Suppressor macrophage (primary cell): ENCODE measurements around the gene PITX1.
"Not testable (repeated sequence)": the region's sequence is repeated elsewhere in the genome, so short reads cannot be mapped to it uniquely, and the experiment has no call there.

Experiments used
- DNase-seq, 4 experiments: peaks; one replicate each; pipeline ENCODE4 v3.0.0-alpha.2; 2020 to 2022
- total RNA-seq, 17 experiments: gene quantifications; one replicate each; lab custom pipeline; 2026; ENCODE audit warnings: mixed read lengths in 6 of 17, inconsistent platforms in 3 of 17; lab: John Stamatoyannopoulos, UW

Gene PITX1
- 0 to 1.2 (median 0.20) reads per million in 17 experiments for total RNA-seq

DNA sequence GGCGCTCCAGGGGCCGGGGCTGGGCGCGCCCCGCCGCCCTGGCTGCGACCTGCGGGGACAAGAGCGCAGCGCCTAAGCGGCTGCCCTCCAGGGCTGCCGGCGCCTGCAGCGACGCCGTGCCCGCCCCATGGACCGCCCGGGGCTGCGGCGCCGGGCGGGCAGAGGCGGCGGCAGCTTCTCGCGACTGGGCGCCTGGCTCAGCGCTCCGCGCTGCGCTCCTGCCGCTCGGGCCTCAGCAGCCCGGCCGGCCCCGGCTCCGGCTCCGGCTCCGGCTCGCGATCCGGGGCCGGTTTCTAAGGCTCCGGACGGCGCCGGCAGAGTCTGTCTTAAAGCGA lies at the start of gene PITX1:
Gene PITX1, minus strand, starts transcription at position 328 of the 335 bp plus-strand sequence. CDS start 347 bp downstream, outside the sequence.
- DNase-seq: peak; percentile 15 to 59 (median 36)

DNA sequence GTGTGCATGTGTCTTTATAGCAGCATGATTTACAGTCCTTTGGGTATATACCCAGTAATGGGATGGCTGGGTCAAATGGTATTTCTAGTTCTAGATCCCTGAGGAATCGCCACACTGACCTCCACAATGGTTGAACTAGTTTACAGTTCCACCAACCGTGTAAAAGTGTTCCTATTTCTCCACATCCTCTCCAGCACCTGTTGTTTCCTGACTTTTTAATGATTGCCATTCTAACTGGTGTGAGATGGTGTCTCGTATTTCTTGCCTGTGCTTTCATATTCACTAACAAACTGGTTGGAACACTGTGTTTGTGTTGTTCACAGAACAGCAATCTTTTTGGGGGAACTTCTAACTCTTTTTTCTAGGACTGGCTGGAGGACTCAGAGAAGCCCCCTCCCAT lies 49.3 kb upstream of the PITX1 start:
- not testable (repeated sequence) for DNase-seq

DNA sequence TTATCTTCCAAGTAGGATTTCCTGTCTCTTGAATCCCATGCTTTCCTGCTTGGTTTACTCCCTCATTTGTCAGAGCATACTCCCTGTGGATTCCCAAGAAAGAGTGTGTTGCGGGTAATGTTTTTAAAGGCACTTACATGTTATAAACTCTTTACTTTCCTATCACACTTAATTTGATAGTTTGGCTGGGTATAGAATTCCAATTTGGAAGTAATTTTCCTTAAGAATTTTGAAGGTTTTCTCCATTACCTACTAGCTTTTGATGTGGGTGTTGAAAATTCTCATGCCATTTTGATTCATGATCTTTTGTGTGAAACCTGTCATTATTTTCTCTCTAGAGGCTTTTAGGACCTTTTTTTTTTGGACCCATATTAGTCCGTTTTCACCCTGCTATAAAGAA lies 47.2 kb upstream of the PITX1 start:
- DNase-seq: no peak

DNA sequence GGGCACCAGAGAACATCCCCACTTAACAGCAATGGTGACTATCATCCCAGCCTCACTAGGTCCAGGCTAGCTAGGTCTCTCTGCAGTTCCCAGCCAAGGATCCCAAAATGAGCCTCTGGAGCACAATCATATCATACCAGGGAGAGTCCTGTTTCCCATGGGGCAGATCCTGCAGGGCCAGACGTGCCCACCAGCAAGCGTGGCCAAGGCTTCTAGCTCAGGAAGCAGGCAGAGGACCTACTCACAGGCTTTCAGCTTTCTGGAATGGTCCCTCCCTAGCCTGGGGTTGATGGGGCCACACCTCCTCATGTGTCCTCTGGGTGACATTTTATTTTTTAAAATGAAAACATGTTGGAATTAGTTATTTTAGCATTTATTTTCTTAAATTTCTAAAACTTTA lies 45.7 kb upstream of the PITX1 start:
- DNase-seq: no peak

DNA sequence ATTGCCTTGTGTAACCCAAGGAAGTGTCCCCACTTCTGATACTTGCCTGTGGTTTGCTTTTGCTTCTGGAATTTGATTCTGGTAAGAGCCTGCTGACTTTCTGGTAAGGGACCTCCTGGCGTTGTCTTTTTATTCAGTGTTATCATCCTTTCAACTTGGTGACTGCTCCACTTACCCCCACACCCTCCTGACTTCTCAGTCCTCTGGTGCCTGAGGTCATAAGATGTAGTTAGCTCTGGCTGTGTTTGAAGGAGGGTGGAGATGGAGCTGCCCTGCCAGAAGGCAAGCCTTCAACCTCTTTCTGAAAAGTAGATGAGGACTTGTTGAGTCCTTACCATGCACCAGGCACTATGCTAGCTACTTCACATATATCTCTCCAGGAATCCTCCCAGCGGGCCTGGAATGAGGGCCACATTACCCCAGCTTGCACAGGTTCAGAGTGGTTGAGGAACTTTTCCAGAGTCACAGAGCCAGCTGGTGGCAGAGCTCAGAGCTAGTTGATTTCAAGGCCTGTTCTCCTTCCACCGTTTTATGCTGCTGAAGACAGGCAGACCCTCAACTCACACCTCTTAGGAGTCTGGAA lies 45.2 kb upstream of the PITX1 start:
- DNase-seq: no peak

DNA sequence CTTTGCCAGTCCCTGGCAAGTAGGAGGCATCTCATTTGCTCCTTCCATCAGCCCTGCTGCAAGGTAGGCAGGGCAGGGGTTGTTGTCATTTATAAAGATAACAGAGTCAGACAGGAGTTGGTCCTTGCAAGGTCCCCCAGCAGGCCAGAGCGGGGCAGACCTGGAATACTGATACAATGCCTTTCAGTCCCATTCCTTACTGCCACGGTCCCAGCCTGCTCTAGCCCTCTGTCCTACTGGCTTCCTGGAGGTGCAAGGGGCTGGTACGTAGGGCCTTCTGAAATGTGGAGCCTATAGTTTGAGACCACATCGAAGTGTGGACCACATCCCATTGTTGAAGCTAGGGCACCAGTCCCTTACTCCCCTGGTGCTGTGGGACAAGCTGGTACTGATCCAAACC lies 42.8 kb upstream of the PITX1 start:
- DNase-seq: no peak

DNA sequence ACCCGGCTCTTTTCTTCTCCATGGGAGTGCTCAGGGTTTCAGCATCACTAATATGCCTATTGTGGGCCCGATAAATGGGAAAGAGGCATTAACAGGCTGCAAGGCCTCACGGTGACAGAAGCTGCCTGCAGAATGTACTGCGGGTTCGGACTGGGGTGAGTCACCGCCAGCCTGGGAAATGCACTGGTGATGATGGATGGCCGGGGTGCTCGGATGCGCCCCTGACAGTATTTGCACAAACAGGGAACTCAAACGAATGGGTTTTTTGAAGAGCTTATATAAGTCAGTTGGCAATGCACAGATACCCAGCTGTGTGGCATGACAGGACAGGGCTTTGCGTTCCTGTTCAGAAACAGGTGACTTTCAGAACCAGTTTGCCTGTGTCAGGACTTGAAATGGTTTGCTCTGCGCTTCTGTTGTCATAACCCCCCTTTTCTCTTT lies 42.0 kb upstream of the PITX1 start:
- no peak for DNase-seq

DNA sequence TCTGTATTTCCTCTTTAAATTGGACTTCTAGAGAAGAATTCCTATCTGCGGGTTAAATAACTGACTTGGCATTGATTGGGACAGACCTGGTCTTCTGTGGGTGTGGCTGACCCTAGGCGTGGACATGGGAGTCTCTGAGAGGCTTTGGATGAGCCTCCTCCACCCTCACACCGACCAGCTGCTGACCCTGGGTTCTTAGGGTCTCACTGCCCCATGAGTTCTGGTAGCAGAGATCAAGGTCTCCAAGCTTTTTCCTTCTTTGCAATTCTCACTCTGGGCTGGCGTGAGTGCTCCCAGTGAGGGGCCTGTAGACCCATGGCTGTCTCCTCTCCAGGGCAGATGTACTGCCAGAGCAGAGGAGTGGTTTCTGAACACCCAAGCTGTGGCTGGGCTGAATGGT lies 41.6 kb upstream of the PITX1 start:
- DNase-seq: no peak

DNA sequence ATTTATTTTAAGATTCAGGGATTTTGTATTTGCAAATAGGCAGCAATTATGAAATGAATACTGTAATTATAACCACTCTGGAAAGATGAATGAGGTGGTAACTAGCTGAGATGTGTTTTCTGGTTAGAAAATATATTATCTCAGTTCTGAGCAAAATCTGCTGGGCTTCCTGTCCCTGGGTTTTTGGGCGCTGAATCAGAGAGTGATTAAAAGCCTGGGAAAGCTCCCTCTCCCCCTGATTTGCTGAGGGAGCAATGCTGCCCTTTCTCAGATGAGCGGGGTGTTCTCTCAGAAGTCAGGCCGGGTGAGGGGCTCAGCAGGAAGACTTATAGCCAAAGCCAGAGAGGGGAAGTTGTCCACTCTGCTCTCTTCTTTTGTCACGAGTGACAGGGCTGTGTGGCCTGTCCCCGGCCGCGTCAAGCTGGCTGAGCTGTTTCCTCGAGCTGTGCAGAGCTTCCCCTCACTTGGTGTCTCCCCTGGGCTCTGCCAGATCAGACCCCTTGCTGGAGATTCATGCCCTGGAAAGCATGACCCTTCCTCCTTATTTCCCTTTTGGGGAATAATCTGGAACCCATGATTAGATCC lies 39.8 kb upstream of the PITX1 start:
- DNase-seq: peak in 2 of 4 experiments; percentile 9 to 44

DNA sequence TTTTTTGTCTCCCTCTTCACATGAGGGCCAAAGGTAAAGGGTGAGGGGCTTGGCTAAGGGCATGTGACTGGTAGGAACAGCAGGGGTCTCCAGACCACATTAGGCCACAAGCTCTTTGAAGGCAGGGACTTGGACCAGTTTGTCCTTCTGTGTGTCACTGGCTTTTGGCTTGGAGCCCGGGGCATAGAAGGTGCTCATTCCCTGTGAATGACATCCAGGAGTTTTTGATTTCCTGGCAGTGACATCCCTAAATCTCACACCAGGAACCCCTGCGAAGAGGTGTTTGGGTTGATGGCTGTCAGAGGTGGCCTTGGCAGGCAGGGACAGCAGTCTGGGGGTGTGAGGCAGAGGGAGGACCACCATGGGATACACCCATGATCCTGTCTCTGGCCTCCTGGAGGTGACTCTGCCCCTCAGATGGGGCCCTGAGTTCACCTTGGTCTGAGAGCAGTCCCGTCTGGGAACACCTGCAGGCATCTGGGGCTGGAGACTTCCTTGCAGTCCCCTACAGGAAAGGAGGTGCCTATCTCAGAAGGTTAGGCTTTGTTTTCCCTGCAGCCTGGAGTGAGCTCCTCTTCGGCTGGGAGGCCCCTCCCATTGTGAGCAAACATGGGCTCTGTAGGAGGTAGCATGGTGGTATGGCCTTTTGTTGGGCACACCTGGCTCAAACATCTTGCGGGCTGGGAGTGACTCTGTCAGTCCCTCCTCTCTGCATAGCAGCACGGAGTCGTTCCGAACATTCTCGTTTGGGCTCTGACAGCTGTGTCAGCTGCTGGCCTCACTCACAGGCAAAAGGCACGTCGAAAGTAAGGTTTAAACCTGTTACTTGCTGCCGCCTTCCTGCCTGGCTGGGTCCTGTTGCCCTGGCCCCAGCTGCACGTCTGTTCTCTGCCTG lies 38.6 kb upstream of the PITX1 start:
- DNase-seq: no peak

DNA sequence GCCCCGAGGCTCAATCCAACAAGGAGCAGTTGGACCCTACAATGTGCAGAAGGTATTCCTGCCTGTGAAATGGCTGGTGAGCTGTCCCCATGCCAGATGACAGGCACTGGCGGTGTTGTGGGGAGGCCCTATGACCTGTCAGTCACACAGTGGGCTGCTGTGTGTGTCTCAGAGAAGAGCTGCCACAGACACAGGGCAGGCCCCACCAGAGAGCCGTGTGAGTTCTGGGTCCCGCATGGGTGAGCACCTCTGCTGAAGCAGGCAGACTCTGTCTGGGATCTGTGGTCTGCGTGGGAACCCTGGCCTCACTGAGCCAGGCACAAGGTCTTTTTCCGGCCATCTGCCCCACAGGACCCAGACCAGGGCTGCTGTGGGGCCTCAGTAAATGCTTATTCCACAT lies 37.3 kb upstream of the PITX1 start:
- DNase-seq: no peak

DNA sequence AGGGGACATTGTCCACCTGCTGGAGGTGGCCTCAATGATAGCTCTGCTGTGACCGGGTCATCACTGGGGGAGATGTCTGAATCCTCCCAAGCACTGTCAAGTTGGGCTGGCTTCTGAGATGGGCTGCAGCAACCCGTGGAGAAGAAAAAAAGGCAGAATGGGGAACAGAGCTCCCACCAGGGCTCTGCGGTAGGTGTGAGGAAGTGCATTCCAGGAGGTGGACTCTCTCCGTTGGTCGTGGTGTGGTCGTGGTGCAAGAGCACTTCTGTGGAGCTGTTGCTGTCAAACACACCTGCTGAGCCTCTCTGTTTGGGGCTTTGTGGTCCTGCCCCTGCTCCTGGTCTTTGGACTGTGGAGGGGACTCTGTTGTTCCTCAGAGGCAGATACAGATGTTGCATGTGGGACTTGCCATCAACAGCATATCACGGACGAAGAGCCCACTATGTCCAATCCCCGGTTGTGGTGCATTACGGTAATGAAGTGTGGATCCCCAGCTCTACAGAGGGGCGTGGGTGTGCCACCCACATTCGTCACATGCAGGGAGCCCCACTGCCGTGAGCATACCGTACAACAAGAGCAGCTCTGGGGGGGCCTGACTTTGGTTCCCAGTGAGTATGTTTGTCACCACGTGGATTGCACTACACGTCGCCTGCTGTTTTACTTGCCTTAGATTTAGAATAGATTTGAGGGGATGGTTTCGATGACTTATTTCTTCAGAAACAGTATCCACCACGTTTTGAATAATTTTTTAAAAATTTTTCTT lies 36.0 kb upstream of the PITX1 start:
- DNase-seq: peak in 3 of 4 experiments; percentile 3 to 20 (median 16)

DNA sequence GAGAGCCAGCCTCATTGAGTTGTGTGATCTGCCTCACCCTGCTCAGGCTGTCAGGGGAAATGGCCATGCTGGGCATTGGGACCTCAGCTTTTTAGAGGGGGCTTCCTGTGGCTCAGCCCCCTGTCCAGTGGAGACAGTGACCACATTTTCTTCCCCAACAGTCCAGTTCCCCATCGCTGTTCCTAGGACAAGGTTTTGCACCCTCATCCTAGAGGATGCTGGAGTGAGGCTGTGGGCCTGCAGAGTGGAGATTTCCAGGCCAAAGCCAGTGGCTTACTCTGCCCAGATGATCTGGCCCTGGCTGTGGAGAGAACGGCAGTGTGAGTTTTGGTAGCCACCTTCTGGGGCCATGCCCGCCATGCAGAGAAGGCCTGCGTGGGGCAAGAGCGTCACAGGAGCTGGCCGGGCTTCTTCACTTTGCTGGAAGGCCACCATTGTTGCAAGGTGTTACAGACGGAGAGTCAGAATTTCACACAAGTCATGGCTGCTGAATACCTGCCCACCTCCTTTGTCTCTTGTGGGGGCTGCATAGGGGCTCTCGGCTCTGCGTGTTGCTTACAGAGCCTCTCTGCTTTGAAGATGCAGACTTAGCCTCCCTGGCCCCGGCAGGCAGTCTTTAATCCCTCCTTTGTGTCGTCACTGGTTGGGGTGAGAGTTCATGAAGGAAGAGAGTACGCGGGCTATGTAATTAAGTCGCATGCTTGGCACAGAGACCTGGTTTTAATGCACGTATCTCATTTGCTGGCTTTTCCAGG lies 35.2 kb upstream of the PITX1 start:
- DNase-seq: no peak

DNA sequence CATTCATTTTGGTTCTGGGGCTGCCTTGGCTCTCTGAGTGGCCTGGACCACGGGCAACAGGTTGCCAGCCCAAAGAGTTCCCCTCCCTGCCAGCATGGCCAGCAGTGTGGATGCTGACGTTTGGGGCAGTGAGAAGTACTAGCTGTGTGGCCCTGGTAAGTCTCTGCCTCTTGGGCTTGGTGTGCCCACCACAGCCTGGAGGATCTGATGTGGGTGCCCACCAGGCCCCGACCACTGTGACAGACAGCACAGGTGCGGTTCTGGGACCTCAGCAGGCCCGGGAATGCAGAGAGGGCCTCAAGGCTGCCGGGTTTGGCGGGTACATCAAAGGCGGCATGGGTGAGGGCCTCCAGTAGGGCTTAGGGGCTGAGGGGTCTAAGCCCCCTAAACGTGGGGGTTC lies 33.6 kb upstream of the PITX1 start:
- DNase-seq: no peak

DNA sequence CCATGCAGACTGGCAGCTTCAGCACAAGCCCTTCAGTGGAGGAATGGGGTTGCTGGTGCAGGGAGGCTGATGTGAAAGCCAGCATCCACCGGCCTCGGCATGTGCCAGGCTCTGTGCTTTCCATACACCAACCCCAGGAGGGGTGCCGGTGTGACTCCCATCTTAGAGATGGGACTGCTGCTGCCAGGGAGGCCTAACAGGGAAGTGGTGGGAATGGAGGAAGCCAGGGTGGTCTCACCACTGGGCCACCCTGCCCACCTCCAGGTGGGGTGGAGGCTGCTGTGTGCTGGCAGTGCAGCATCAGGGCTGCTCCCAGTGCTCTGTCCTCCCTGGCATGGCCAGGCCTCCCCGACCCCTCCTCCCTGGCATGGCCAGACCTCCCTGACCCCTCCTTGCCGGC lies 32.8 kb upstream of the PITX1 start:
- DNase-seq: no peak

DNA sequence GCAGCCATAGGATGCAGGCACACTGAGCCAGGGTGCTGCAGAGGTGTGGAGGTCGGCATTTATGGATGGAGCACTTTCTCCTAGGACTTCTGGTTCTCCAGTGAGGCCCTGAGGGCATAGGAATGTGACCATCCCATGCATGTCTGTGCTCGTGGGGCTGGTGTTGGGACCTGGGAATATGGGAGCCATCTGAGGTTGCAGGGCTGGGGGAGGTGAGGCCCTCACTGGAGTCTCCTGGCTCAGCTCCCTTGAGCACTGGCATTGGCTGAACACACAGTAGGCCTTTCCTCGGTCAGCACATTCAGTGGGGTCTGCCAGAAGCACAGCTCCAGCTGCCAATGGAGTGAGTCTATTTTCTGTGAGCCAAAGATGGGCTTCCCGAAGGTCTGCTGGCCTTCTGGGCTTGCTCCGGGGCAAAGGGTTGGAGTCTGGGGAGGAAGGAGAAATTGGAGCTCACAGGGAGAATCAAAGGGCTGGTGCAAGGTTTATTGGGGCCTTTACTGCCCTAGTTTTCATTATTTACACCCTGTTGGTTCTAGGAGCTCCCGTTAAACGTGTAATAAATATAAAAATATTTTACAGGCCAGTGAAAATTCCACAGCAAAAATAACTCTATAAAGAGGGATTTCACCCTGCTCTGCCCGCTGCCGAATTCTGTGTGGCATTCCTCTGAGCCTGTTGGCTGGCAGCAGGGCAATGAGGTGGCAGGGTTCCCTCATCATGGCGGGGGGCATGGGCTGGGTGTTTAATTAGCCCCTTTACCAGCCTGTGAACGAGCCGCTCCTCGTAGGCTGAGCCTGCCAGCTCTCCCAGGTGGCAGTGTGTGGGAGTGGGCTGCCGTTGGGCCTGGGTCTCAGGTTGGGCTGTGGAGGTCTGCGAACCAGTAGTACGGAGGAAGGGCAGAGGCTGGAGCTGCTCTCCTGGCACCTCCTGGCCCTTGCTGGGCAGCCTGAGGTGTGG lies 31.6 kb upstream of the PITX1 start:
- no peak for DNase-seq

DNA sequence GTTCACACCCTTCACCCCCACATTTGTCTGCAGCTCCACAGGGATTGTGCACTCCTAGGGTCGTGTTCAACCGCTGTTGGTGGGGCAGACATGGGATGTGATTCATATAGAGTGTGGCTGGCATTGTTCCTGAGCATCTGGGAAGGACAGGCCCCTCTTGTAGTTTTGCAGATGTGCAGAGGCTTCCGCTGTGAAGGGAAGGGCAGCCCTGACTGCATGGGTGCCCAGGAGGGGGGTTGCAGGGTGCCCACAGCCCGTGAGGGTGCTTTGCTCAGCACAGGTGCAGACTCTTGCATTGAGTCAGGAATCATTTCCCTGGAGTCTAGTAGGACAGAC lies 30.2 kb upstream of the PITX1 start:
- DNase-seq: no peak

DNA sequence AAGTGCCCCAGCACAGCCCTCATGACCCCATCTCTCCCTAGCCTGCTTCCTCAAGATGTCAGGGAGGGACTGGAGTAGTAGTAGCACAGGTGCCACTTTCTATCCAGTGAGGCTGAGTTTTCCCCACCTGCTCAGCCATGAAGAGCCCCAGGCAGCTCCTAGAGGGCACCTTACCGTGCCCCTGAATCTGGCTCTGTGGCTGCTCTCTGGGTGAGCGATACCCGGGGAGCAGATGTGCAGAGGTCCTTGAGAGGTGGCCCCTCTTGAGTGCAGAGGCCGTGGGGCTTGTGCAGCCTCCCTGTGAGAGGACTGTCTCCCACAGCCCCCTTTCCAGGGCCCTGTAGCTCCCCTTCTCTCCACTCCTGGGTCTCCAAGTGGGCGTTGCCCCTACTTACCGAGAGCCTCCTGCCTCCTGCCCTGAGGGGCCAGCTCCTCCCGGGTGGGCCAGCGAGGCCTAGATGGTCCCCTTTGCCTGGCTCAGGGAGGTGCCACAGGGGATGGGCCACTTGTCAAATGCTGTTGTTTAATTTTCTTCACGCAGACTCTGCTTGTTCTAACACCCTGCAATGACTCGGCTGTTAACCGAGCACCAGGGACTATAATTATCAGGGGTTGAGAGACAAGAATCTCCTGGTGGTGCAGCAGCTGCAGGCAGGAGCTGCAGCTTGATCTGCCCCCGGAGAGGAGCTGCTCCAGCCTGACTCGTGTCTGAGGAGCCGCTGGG lies 29.6 kb upstream of the PITX1 start:
- DNase-seq: no peak

DNA sequence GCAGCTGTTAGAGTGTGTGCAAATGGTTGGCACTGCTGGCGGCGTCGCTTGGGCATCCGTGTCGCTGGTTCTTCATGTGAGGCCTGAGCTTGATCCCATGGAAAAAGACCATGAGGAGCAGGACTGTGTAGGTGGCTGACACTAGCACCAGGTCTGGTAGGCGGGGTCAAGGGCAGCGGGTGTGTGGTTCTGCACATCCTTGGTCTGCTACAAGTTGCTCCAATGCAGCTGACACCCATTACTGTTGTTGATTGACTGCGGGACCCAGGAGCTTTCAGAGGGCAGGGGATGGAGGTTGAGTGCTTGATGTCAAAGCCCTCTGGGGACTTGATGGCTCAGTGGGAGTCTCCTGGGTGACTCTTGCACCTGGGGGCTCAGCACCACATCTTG lies 29.0 kb upstream of the PITX1 start:
- DNase-seq: no peak

DNA sequence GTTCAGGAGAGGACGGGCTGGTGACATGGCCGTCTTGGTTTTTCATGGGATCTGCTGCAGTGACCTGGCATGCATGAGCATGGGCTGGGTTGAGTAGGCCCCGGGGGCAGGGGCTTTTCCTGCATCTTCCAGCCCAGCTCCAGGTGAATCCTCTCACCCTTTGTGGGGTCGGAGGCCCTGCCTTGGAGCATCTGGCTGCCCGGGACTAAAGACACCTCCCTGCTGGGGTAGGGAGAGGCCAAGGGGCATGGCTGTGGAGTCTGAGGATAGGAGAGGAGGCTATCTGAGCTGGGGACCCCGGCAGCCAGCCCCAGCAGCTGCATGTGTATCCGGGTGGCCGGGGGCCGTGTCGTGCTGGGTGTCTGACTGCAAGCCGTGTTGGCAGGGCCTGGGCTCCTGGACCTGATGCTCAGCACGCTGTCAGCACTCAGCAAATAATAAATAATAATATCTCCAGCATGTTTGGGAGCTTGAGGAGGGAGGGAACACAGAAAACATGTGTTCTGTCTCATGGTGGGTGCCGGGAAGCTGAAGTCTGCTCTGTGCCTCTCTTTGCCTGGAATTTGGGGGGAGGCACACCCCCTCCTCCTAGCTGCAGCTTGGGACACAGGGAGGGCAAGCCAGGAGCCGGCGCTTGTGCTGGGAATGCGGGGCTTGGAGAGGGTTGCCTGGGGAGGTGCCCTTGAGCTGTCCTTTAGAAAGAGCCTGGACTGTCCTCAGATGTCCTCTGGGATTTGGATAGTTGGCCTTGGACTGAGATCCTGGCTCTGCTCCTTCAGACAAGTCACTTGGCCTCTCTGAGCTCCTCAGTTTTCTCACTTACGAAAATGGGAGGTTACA lies 28.4 kb upstream of the PITX1 start:
- DNase-seq: no peak
